ENCODE results near the gene PDCD11.

GRCh38 chr10:103473261-103473671 is 76.8 kb downstream of the PDCD11 start:
- TF ChIP-seq CTCF (IDR thresholded peaks at IDR 0.05; ENCODE audit: poor library complexity, severe bottlenecking) (no peak), POLR2AphosphoS5 (IDR thresholded peaks at IDR 0.05) (no peak)
